GM12878 (cell line): ENCODE measurements around the gene CCDC3. TPM values are rescaled to one million over a fixed set of nuclear protein-coding genes. Genes with fewer than 3 reads are reported as not detected.

ENCODE experiments used
- ATAC-seq: fragments of 200-7000 bp; cut with Tn5 transposase; 3 replicates; pipeline ENCODE4 v1.9.1; 2020; ENCODE audit warnings: mild to moderate bottlenecking, moderate library complexity
- BruUV-seq: library from RNA; stranded (reverse); fragments of 400-500 nt; replicated peaks from 2 replicates; lab custom pipeline; 2021; lab: Mats Ljungman, UMichigan
- CTCF ChIA-PET: fragments of 300-600 bp; sonication (Branson Sonifier 250); formaldehyde crosslinking; extraction: SDS; loops from one replicate; lab custom pipeline; 2021; ENCODE audit warnings: inconsistent platforms; lab: Yijun Ruan, JAX
- POLR2A ChIA-PET: fragments of 350-600 bp; formaldehyde crosslinking; extraction: SDS; loops from one replicate; lab custom pipeline; 2021; ENCODE audit warnings: inconsistent platforms; lab: Charles Lee
- RAD21 ChIA-PET: fragments of 300-600 bp; sonication (Branson Sonifier 250); formaldehyde crosslinking; loops from one replicate; lab custom pipeline; 2023; ENCODE audit warnings: antibody characterized with exemption; ENCODE audit not compliant: unreplicated experiment; lab: Charles Lee
- SMC1A ChIA-PET: fragments of 300-600 bp; sonication (Branson Sonifier 250); formaldehyde crosslinking; loops from one replicate; lab custom pipeline; 2023; ENCODE audit not compliant: unreplicated experiment, uncharacterized antibody; lab: Charles Lee
- DNase-seq: peaks from one replicate; pipeline ENCODE4 v3.0.0-alpha.2; 2011; ENCODE audit warnings: low read depth, low spot score
- FAIRE-seq: peaks from 3 replicates; lab custom pipeline; 2011; peaks lifted over from hg19 to GRCh38; lab: Jason Lieb, UNC
- H2AFZ ChIP-seq: 2 replicates; pipeline ENCODE4 v1.6.0; 2011; ENCODE audit warnings: low read depth, low read length, control low read depth; ENCODE audit not compliant: control insufficient read depth
- H3K27ac ChIP-seq: 2 replicates; pipeline ENCODE4 v1.5.1; 2011; ENCODE audit warnings: control low read depth; ENCODE audit not compliant: control insufficient read depth, insufficient read depth
- H3K27me3 ChIP-seq, 2 experiments: replicated peaks in 1 of 2; 2 replicates each; pipeline versions ENCODE4 v1.6.0 to v1.6.1; 2011; ENCODE audit warnings: low read length in 1 of 2; ENCODE audit not compliant: control insufficient read depth in 2 of 2, insufficient read depth in 2 of 2
- H3K36me3 ChIP-seq, 2 experiments: 2 replicates each; pipeline ENCODE4 v1.5.1; 2011; ENCODE audit warnings: low read length in 1 of 2; ENCODE audit not compliant: control insufficient read depth in 2 of 2, insufficient read depth in 2 of 2
- H3K4me1 ChIP-seq: 2 replicates; pipeline ENCODE4 v1.6.1; 2011; ENCODE audit warnings: mild to moderate bottlenecking, low read length, moderate library complexity, mixed read lengths; ENCODE audit not compliant: control insufficient read depth, insufficient read depth
- H3K4me2 ChIP-seq: 2 replicates; pipeline ENCODE4 v1.6.0; 2011; ENCODE audit warnings: control low read depth; ENCODE audit not compliant: control insufficient read depth, insufficient read depth
- H3K4me3 ChIP-seq: fragments of 200-600 bp; sonication (generic); 2 replicates; pipeline ENCODE4 v1.5.1; 2016
- H3K79me2 ChIP-seq: 2 replicates; pipeline ENCODE4 v1.6.0; 2011; ENCODE audit warnings: low read length; ENCODE audit not compliant: control insufficient read depth, insufficient read depth
- H3K9ac ChIP-seq: 2 replicates; pipeline ENCODE4 v1.8.0; 2011; ENCODE audit warnings: low read length, control low read depth, mixed read lengths; ENCODE audit not compliant: control insufficient read depth, insufficient read depth
- H3K9me3 ChIP-seq: replicated peaks from 3 replicates; pipeline ENCODE4 v1.5.1; 2011; ENCODE audit warnings: mild to moderate bottlenecking, low read length; ENCODE audit not compliant: control insufficient read depth, insufficient read depth
- H4K20me1 ChIP-seq: 2 replicates; pipeline ENCODE4 v1.6.0; 2011; ENCODE audit not compliant: control insufficient read depth, insufficient read depth
- BMI1 ChIP-seq: fragments of 450-650 bp; IDR thresholded peaks from 2 replicates; pipeline ENCODE4 v1.6.1; 2016; ENCODE audit warnings: mild to moderate bottlenecking, moderate library complexity, borderline replicate concordance
- JUND ChIP-seq: IDR thresholded peaks from 2 replicates; pipeline ENCODE4 v1.6.1; 2012; ENCODE audit warnings: low read depth, mild to moderate bottlenecking, low read length, improper control_type of control experiment, moderate library complexity
- PKNOX1 ChIP-seq: fragments of 450-650 bp; IDR thresholded peaks from 2 replicates; pipeline ENCODE4 v1.6.1; 2016; ENCODE audit warnings: mild to moderate bottlenecking
- SMARCA5 ChIP-seq: fragments of 450-650 bp; IDR thresholded peaks from 2 replicates; pipeline ENCODE4 v1.6.1; 2017; ENCODE audit warnings: mild to moderate bottlenecking
- SUZ12 ChIP-seq: fragments of 200-600 bp; sonication (generic); IDR thresholded peaks from one replicate; pipeline ENCODE4 v1.6.1; 2018; ENCODE audit warnings: antibody characterized with exemption, mild to moderate bottlenecking; ENCODE audit not compliant: unreplicated experiment
- WGBS: methylation state at CpG from one replicate; pipeline ENCODE4 v1.1.6; 2016; ENCODE audit warnings: low lambda C conversion rate; ENCODE audit not compliant: insufficient replicate concordance, insufficient coverage; ENCODE audit errors: missing lambda C conversion rate; 5-methylcytosine and 5-hydroxymethylcytosine counted together
- in situ Hi-C: fragments of 300-500 bp; cut with MboI; formaldehyde crosslinking; loops from 9 replicates; pipeline ENCODE4 v1.14.3; 2018; ENCODE audit warnings: mixed read lengths
- intact Hi-C: fragments of 100-400 bp; cut with micrococcal nuclease; formaldehyde crosslinking; loops from one replicate; pipeline ENCODE4 v1.14.2; 2022; ENCODE audit not compliant: unreplicated experiment
- polyA plus RNA-seq, 11 experiments: library from polyadenylated mRNA; depleted of rRNA in 4 of 11; unstranded in 6 of 11; stranded (reverse) in 5 of 11; fragments of >200 nt; fragmentation: Nextera tagmentation in 4 of 11; fragmentation: Illumina TruSeq in 1 of 11; extraction: Ambion mirVana in 4 of 11; extraction: Trizol in 1 of 11; gene quantifications; 1 replicate in 1 of 11; 2 replicates in 10 of 11; pipeline versions ENCODE4 v1.2.1 to v1.2.3, GENCODE V29; 2011 to 2016; ENCODE audit warnings: inconsistent platforms in 2 of 11, missing spikeins in 2 of 11, low read depth in 1 of 11
- total RNA-seq, 4 experiments: library from RNA; depleted of rRNA in 3 of 4; stranded (reverse); fragments of >200 nt in 3 of 4; fragmentation: Illumina TruSeq in 1 of 4; extraction: Trizol in 1 of 4; gene quantifications; 2 replicates each; pipeline versions ENCODE4 v1.2.1 to v1.2.3, GENCODE V29; 2013 to 2021
- TF ChIP-seq, protein P1 (sequence below): IDR thresholded peaks from 2 replicates; pipeline ENCODE4 v1.6.1; 2012; ENCODE audit warnings: low read length, inconsistent platforms

CCDC3 gene
- total and polyA plus RNA-seq, 10 of the 15 experiments (the other 5 are each of a cell fraction or from before 2014, with no cell fraction given), result 0.08 TPM; not detected in 9

DNA sequence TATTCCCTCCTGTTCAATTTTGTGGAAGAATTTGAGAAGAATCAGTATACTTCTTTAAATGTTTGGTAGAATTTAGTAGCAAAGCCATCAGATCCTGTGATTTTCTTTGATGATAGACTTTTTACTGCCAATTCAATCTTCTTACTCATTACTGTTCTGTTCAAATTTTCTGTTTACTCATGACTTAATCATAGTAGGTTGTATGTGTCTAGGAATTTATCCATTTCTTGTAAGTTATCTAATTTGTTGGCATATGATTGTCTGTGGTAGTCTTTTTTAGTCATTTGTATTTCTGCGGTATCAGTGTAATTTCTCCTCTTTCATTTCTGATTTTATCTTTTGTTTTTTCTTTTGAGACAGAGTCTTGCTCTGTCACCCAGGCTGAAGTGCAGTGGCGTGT, 87.4 kb downstream of the CCDC3 start:
- H3K79me2 ChIP-seq, result no peaks in the 10 kb centered on the region
- DNase-seq, result no peak
- 0% methylated on average over 2 of the region's 2 CpGs for WGBS
- H3K27ac ChIP-seq, result no peak overlapping the region
- POLR2A ChIA-PET, result no interaction called here
- no peaks in the 10 kb centered on the region for H3K9me3 ChIP-seq
- SMC1A ChIA-PET, result no interaction called here
- FAIRE-seq, result no peak
- no peak overlapping the region for H3K4me2 ChIP-seq
- intact Hi-C loops, result no loop called here
- no peak for ATAC-seq
- BruUV-seq, result no TSS peak
- TF ChIP-seq JUND (no peak), PKNOX1 (no peak), SMARCA5 (no peak), BMI1 (no peak), SUZ12 (no peak)
- TF ChIP-seq, protein P1, sequence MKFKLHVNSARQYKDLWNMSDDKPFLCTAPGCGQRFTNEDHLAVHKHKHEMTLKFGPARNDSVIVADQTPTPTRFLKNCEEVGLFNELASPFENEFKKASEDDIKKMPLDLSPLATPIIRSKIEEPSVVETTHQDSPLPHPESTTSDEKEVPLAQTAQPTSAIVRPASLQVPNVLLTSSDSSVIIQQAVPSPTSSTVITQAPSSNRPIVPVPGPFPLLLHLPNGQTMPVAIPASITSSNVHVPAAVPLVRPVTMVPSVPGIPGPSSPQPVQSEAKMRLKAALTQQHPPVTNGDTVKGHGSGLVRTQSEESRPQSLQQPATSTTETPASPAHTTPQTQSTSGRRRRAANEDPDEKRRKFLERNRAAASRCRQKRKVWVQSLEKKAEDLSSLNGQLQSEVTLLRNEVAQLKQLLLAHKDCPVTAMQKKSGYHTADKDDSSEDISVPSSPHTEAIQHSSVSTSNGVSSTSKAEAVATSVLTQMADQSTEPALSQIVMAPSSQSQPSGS, result no peak
- TF ChIP-seq, all 136 proteins: peak for 0
- Histone ChIP-seq H3K36me3 (no peaks in the 10 kb centered on the region), H3K9ac (no peak overlapping the region), H3K4me1 (no peaks in the 10 kb centered on the region), H2AFZ (no peak overlapping the region), H4K20me1 (no peaks in the 10 kb centered on the region), H3K27me3 (no peaks in the 10 kb centered on the region), H3K4me3 (no peak overlapping the region)
- RAD21 ChIA-PET, result no interaction called here
- in situ Hi-C loops, result no loop called here
- CTCF ChIA-PET, result interaction anchor here (0.6 to 1.6 kb wide), 2 partner anchors 12 to 671 kb away, joined by 3 to 5 read pairs; no protein-coding TSS in a partner anchor
